ENCODE data around the gene PCDH18.

PCDH18 gene

GRCh38 chr4:137531986-137532868 lies at the start of gene PCDH18:
Gene PCDH18 (minus strand): TSS chr4:137532494. CDS start chr4:137532088, 406 bp downstream.
- Histone ChIP-seq H3K9me3 (ENCODE audit: control insufficient read depth in 2 of 2, low read length in 2 of 2) (no peaks in the 10 kb centered on the region), H3K4me1 (ENCODE audit: control insufficient read depth, insufficient read depth, low read length) (peaks cover 7% of the 10 kb centered on the region), H3K36me3 (ENCODE audit: control insufficient read depth in 2 of 2, insufficient read depth in 2 of 2, low read length in 2 of 2) (no peaks in the 10 kb centered on the region), H3K4me3 (ENCODE audit: low read length in 2 of 2) (peak within 1 kb of the TSS; percentile 86 to 91), H3K27ac (ENCODE audit: low read length) (peak within 1 kb of the TSS; percentile 31), H3K27me3 (ENCODE audit: control insufficient read depth in 1 of 2, insufficient read depth in 2 of 2, low read length in 2 of 2) (no peaks in the 10 kb centered on the region), H3K9ac (ENCODE audit: low read length in 2 of 2) (peak within 1 kb of the TSS; percentile 72 to 73)

GRCh38 chr4:137576446-137576845 lies 44.2 kb upstream of the PCDH18 start:
- Histone ChIP-seq H3K4me1 (ENCODE audit: control insufficient read depth, insufficient read depth, low read length) (no peaks in the 10 kb centered on the region), H3K9me3 (ENCODE audit: control insufficient read depth in 2 of 2, low read length in 2 of 2) (no peaks in the 10 kb centered on the region), H3K9ac (ENCODE audit: low read length in 2 of 2) (no peak overlapping the region), H3K36me3 (ENCODE audit: control insufficient read depth in 2 of 2, insufficient read depth in 2 of 2, low read length in 2 of 2) (no peaks in the 10 kb centered on the region), H3K4me3 (ENCODE audit: low read length in 2 of 2) (no peak overlapping the region), H3K27ac (ENCODE audit: low read length) (no peak overlapping the region), H3K27me3 (ENCODE audit: control insufficient read depth in 1 of 2, insufficient read depth in 2 of 2, low read length in 2 of 2) (no peaks in the 10 kb centered on the region)

GRCh38 chr4:137572647-137573046 lies 40.4 kb upstream of the PCDH18 start:
- no peak overlapping the region for H3K27ac ChIP-seq (ENCODE audit: low read length)
- no peaks in the 10 kb centered on the region for H3K4me1 ChIP-seq (ENCODE audit: control insufficient read depth, insufficient read depth, low read length)
- H3K9ac ChIP-seq (ENCODE audit: low read length in 2 of 2), result no peak overlapping the region
- H3K36me3 ChIP-seq (ENCODE audit: control insufficient read depth in 2 of 2, insufficient read depth in 2 of 2, low read length in 2 of 2), result no peaks in the 10 kb centered on the region
- H3K4me3 ChIP-seq (ENCODE audit: low read length in 2 of 2), result no peak overlapping the region
- H3K9me3 ChIP-seq (ENCODE audit: control insufficient read depth in 2 of 2, low read length in 2 of 2), result no peaks in the 10 kb centered on the region
- no peaks in the 10 kb centered on the region for H3K27me3 ChIP-seq (ENCODE audit: control insufficient read depth in 1 of 2, insufficient read depth in 2 of 2, low read length in 2 of 2)

GRCh38 chr4:137572163-137572562 lies 39.9 kb upstream of the PCDH18 start:
- Histone ChIP-seq H3K27me3 (ENCODE audit: control insufficient read depth in 1 of 2, insufficient read depth in 2 of 2, low read length in 2 of 2) (no peaks in the 10 kb centered on the region), H3K9me3 (ENCODE audit: control insufficient read depth in 2 of 2, low read length in 2 of 2) (no peaks in the 10 kb centered on the region), H3K4me3 (ENCODE audit: low read length in 2 of 2) (no peak overlapping the region), H3K27ac (ENCODE audit: low read length) (no peak overlapping the region), H3K36me3 (ENCODE audit: control insufficient read depth in 2 of 2, insufficient read depth in 2 of 2, low read length in 2 of 2) (no peaks in the 10 kb centered on the region), H3K9ac (ENCODE audit: low read length in 2 of 2) (no peak overlapping the region), H3K4me1 (ENCODE audit: control insufficient read depth, insufficient read depth, low read length) (no peaks in the 10 kb centered on the region)

GRCh38 chr4:137559801-137560200 lies 27.5 kb upstream of the PCDH18 start:
- Histone ChIP-seq H3K4me1 (ENCODE audit: control insufficient read depth, insufficient read depth, low read length) (no peaks in the 10 kb centered on the region), H3K9ac (ENCODE audit: low read length in 2 of 2) (no peak overlapping the region), H3K9me3 (ENCODE audit: control insufficient read depth in 2 of 2, low read length in 2 of 2) (no peaks in the 10 kb centered on the region), H3K4me3 (ENCODE audit: low read length in 2 of 2) (no peak overlapping the region), H3K27me3 (ENCODE audit: control insufficient read depth in 1 of 2, insufficient read depth in 2 of 2, low read length in 2 of 2) (no peaks in the 10 kb centered on the region), H3K27ac (ENCODE audit: low read length) (no peak overlapping the region), H3K36me3 (ENCODE audit: control insufficient read depth in 2 of 2, insufficient read depth in 2 of 2, low read length in 2 of 2) (no peaks in the 10 kb centered on the region)

- no peak overlapping the region for H3K27ac ChIP-seq (ENCODE audit: low read length)
Observed at GRCh38 chr4:137558951-137559350, 26.7 kb upstream of the PCDH18 start.

GRCh38 chr4:137545461-137545861 lies 13.2 kb upstream of the PCDH18 start:
- Histone ChIP-seq H3K27ac (ENCODE audit: low read length) (no peak overlapping the region), H3K4me3 (ENCODE audit: low read length in 2 of 2) (no peak overlapping the region), H3K4me1 (ENCODE audit: control insufficient read depth, insufficient read depth, low read length) (peaks cover 13% of the 10 kb centered on the region), H3K9me3 (ENCODE audit: control insufficient read depth in 2 of 2, low read length in 2 of 2) (no peaks in the 10 kb centered on the region), H3K27me3 (ENCODE audit: control insufficient read depth in 1 of 2, insufficient read depth in 2 of 2, low read length in 2 of 2) (no peaks in the 10 kb centered on the region), H3K9ac (ENCODE audit: low read length in 2 of 2) (no peak overlapping the region), H3K36me3 (ENCODE audit: control insufficient read depth in 2 of 2, insufficient read depth in 2 of 2, low read length in 2 of 2) (no peaks in the 10 kb centered on the region)

More at GRCh38 chr4:137558951-137559350, 26.7 kb upstream of the PCDH18 start:
- Histone ChIP-seq H3K9ac (ENCODE audit: low read length in 2 of 2) (no peak overlapping the region), H3K4me3 (ENCODE audit: low read length in 2 of 2) (no peak overlapping the region), H3K36me3 (ENCODE audit: control insufficient read depth in 2 of 2, insufficient read depth in 2 of 2, low read length in 2 of 2) (no peaks in the 10 kb centered on the region), H3K4me1 (ENCODE audit: control insufficient read depth, insufficient read depth, low read length) (no peaks in the 10 kb centered on the region), H3K9me3 (ENCODE audit: control insufficient read depth in 2 of 2, low read length in 2 of 2) (no peaks in the 10 kb centered on the region), H3K27me3 (ENCODE audit: control insufficient read depth in 1 of 2, insufficient read depth in 2 of 2, low read length in 2 of 2) (no peaks in the 10 kb centered on the region)

- H3K4me3 ChIP-seq (ENCODE audit: low read length in 2 of 2), result no peak overlapping the region
- no peaks in the 10 kb centered on the region for H3K9me3 ChIP-seq (ENCODE audit: control insufficient read depth in 2 of 2, low read length in 2 of 2)
- H3K27ac ChIP-seq (ENCODE audit: low read length), result no peak overlapping the region
- no peak overlapping the region for H3K9ac ChIP-seq (ENCODE audit: low read length in 2 of 2)
- H3K4me1 ChIP-seq (ENCODE audit: control insufficient read depth, insufficient read depth, low read length), result peaks cover 13% of the 10 kb centered on the region
- H3K27me3 ChIP-seq (ENCODE audit: control insufficient read depth in 1 of 2, insufficient read depth in 2 of 2, low read length in 2 of 2), result no peaks in the 10 kb centered on the region
- H3K36me3 ChIP-seq (ENCODE audit: control insufficient read depth in 2 of 2, insufficient read depth in 2 of 2, low read length in 2 of 2), result no peaks in the 10 kb centered on the region
Observed at GRCh38 chr4:137543648-137544047, 11.4 kb upstream of the PCDH18 start.

- no peaks in the 10 kb centered on the region for H3K36me3 ChIP-seq (ENCODE audit: control insufficient read depth in 2 of 2, insufficient read depth in 2 of 2, low read length in 2 of 2)
- H3K9ac ChIP-seq (ENCODE audit: low read length in 2 of 2), result no peak overlapping the region
- H3K27ac ChIP-seq (ENCODE audit: low read length), result no peak overlapping the region
- peaks cover 13% of the 10 kb centered on the region for H3K4me1 ChIP-seq (ENCODE audit: control insufficient read depth, insufficient read depth, low read length)
- no peaks in the 10 kb centered on the region for H3K9me3 ChIP-seq (ENCODE audit: control insufficient read depth in 2 of 2, low read length in 2 of 2)
- peak overlapping the region; percentile 17 to 66 for H3K4me3 ChIP-seq (ENCODE audit: low read length in 2 of 2)
- no peaks in the 10 kb centered on the region for H3K27me3 ChIP-seq (ENCODE audit: control insufficient read depth in 1 of 2, insufficient read depth in 2 of 2, low read length in 2 of 2)
Observed at GRCh38 chr4:137543198-137543597, 10.9 kb upstream of the PCDH18 start.

GRCh38 chr4:137541876-137542646 lies 9.8 kb upstream of the PCDH18 start:
- Histone ChIP-seq H3K4me1 (ENCODE audit: control insufficient read depth, insufficient read depth, low read length) (peaks cover 13% of the 10 kb centered on the region), H3K9ac (ENCODE audit: low read length in 2 of 2) (peak overlapping the region; percentile 55 to 60), H3K27ac (ENCODE audit: low read length) (peak overlapping the region; percentile 7), H3K4me3 (ENCODE audit: low read length in 2 of 2) (peak overlapping the region; percentile 45 to 66), H3K27me3 (ENCODE audit: control insufficient read depth in 1 of 2, insufficient read depth in 2 of 2, low read length in 2 of 2) (no peaks in the 10 kb centered on the region), H3K36me3 (ENCODE audit: control insufficient read depth in 2 of 2, insufficient read depth in 2 of 2, low read length in 2 of 2) (no peaks in the 10 kb centered on the region), H3K9me3 (ENCODE audit: control insufficient read depth in 2 of 2, low read length in 2 of 2) (no peaks in the 10 kb centered on the region)
